ENCODE measurements around the gene ILK. TPM values are rescaled to one million over a fixed set of nuclear protein-coding genes. Genes with fewer than 3 reads are reported as not detected.

The ILK gene
- total and polyA plus RNA-seq, 2 donors (not counting 3 experiments of a cell fraction or from before 2014, with no cell fraction given): 221 to 296 TPM

DNA sequence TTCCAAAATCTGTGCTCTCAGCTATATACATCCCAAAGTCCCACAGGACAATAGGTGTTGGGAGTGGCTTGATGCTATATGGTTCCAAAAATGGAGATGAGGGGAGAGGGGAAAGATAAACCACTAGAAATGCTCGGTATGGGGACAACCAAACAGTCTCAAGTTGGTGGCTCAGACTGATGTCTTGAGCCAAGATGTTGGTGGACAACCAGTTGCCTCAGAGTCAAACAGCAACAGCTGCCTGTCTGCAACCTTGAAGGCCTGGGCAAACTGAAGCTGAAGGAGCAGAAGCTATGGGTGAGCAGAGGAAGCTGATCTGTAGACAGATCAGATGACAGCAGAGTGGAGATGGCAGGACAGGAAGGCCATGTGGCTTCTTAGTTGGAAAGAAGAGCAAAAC is 4.1 kb upstream of the ILK start:
- peaks cover 22 to 25% of the 10 kb centered on the region in 2 experiments for H3K36me3 ChIP-seq (ENCODE audit: control insufficient read depth in 2 of 2, extremely low read depth in 1 of 2, insufficient read depth in 2 of 2, low read length in 2 of 2)
- H3K9me3 ChIP-seq (replicated peaks; ENCODE audit: control insufficient read depth, insufficient read depth, low read length): no peaks in the 10 kb centered on the region
- no peak for DNase-seq (ENCODE audit: low read depth, low spot score)
- POLR2A ChIA-PET: no interaction called here
- H3K27ac ChIP-seq (ENCODE audit: insufficient read depth, low read depth, low read length): no peak overlapping the region
- H3K79me2 ChIP-seq (ENCODE audit: control insufficient read depth, insufficient read depth, low read length): peaks cover 56% of the 10 kb centered on the region
- no peak overlapping the region for H3K4me3 ChIP-seq (replicated peaks in 1 of 3; ENCODE audit: insufficient read depth in 1 of 3, low read depth in 1 of 3, low read length in 3 of 3)
- intact Hi-C loops (cut with micrococcal nuclease): no loop called here
- no peak overlapping the region for H3K4me2 ChIP-seq (ENCODE audit: insufficient read depth, low read length)
- H3K9me1 ChIP-seq (replicated peaks; ENCODE audit: control insufficient read depth, extremely low read depth, insufficient read depth, low read length): no peaks in the 10 kb centered on the region
- dilution Hi-C loops (cut with MboI; ENCODE audit: extremely low pct_ligation_motif_present, low sequenced_read_pairs): no loop called here
- peaks cover 11% of the 10 kb centered on the region for H3K4me1 ChIP-seq (ENCODE audit: control insufficient read depth, extremely low read depth, insufficient read depth, low read length)
- no peak overlapping the region for H2AFZ ChIP-seq (ENCODE audit: low read depth, low read length)
- TF ChIP-seq FOS (IDR thresholded peaks at IDR 0.05; ENCODE audit: borderline replicate concordance, insufficient read depth, low read length) (no peak), POLR2AphosphoS5 (IDR thresholded peaks at IDR 0.05; ENCODE audit: insufficient read depth, low read depth, low read length) (no peak), GATA2 (IDR thresholded peaks at IDR 0.05; ENCODE audit: insufficient read depth, insufficient read length, low read depth, low read length) (no peak), POLR2A (IDR thresholded peaks at IDR 0.05; ENCODE audit: low read depth, low read length) (no peak), EZH2 (IDR thresholded peaks at IDR 0.05; ENCODE audit: borderline replicate concordance, low read depth, low read length, severe bottlenecking) (no peak)
- TF ChIP-seq, protein P1, sequence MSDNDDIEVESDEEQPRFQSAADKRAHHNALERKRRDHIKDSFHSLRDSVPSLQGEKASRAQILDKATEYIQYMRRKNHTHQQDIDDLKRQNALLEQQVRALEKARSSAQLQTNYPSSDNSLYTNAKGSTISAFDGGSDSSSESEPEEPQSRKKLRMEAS (IDR thresholded peaks at IDR 0.05; ENCODE audit: insufficient read depth, insufficient read length): no peak
- no peaks in the 10 kb centered on the region for H3K27me3 ChIP-seq (ENCODE audit: control insufficient read depth in 2 of 2, insufficient read depth in 2 of 2, low read length in 2 of 2)
- CTCF ChIA-PET: interaction anchor here (1.5 kb wide), 1 partner anchor 68 kb away, joined by 4 read pairs; no protein-coding TSS in a partner anchor
- no peak overlapping the region for H3K9ac ChIP-seq (replicated peaks; ENCODE audit: extremely low read depth, insufficient read depth, low read length)
- no TSS peak for BruUV-seq (replicated peaks)
- no peak for FAIRE-seq
- H4K20me1 ChIP-seq (replicated peaks; ENCODE audit: control insufficient read depth, extremely low read depth, insufficient read depth, low read length): peaks cover 3% of the 10 kb centered on the region

DNA sequence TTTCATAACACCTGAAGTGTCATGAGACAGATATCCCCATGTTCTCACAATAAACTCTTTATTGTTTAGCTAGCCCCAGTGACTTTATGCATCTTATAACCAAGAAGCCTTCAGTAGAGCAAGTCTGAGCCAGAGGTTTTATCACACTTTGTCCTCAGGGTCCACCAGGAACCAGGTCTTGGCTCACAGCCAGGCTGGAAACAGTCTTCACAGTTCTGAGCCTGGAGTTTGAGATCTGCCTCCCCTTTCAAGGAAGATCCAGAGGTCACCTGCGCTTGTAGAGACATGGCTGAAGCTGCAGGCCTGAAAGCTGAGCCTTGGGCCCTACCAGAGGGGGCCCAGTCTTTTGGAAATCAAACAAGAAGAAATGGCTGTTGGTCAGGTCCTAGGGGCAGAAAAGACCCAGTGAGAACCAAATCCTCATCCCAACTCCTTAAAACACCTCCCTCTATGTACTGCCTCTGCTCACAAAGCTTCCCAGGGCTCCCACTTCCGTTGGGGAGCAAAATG is 3.6 kb upstream of the ILK start:
- Histone ChIP-seq H2AFZ (ENCODE audit: low read depth, low read length) (no peak overlapping the region), H3K27ac (ENCODE audit: insufficient read depth, low read depth, low read length) (no peak overlapping the region), H3K4me1 (ENCODE audit: control insufficient read depth, extremely low read depth, insufficient read depth, low read length) (peaks cover 14% of the 10 kb centered on the region), H3K4me3 (replicated peaks in 1 of 3; ENCODE audit: insufficient read depth in 1 of 3, low read depth in 1 of 3, low read length in 3 of 3) (no peak overlapping the region), H3K36me3 (ENCODE audit: control insufficient read depth in 2 of 2, extremely low read depth in 1 of 2, insufficient read depth in 2 of 2, low read length in 2 of 2) (peaks cover 22 to 23% of the 10 kb centered on the region in 2 experiments), H3K9ac (replicated peaks; ENCODE audit: extremely low read depth, insufficient read depth, low read length) (no peak overlapping the region), H3K4me2 (ENCODE audit: insufficient read depth, low read length) (no peak overlapping the region), H3K27me3 (ENCODE audit: control insufficient read depth in 2 of 2, insufficient read depth in 2 of 2, low read length in 2 of 2) (no peaks in the 10 kb centered on the region), H3K79me2 (ENCODE audit: control insufficient read depth, insufficient read depth, low read length) (peaks cover 61% of the 10 kb centered on the region), H3K9me1 (replicated peaks; ENCODE audit: control insufficient read depth, extremely low read depth, insufficient read depth, low read length) (no peaks in the 10 kb centered on the region), H3K9me3 (replicated peaks; ENCODE audit: control insufficient read depth, insufficient read depth, low read length) (no peaks in the 10 kb centered on the region), H4K20me1 (replicated peaks; ENCODE audit: control insufficient read depth, extremely low read depth, insufficient read depth, low read length) (peaks cover 3% of the 10 kb centered on the region)
- BruUV-seq (replicated peaks): no TSS peak
- FAIRE-seq (no peak), DNase-seq (ENCODE audit: low read depth, low spot score) (no peak)
- CTCF ChIA-PET: interaction anchor here (1.5 kb wide), 1 partner anchor 69 kb away, joined by 4 read pairs; no protein-coding TSS in a partner anchor
- TF ChIP-seq MYC (IDR thresholded peaks at IDR 0.05; ENCODE audit: low read depth, low read length): no peak
- no peak for TF ChIP-seq JUN (IDR thresholded peaks at IDR 0.05; ENCODE audit: borderline replicate concordance, insufficient read depth, insufficient read length, low read depth)
- TF ChIP-seq FOS (IDR thresholded peaks at IDR 0.05; ENCODE audit: borderline replicate concordance, insufficient read depth, low read length): no peak
- no peak for TF ChIP-seq POLR2AphosphoS5 (IDR thresholded peaks at IDR 0.05; ENCODE audit: insufficient read depth, low read depth, low read length)
- TF ChIP-seq, protein P1 (IDR thresholded peaks at IDR 0.05; ENCODE audit: insufficient read depth, insufficient read length): no peak
- TF ChIP-seq CTCF (IDR thresholded peaks at IDR 0.05; ENCODE audit: extremely low read depth in 1 of 2, insufficient read depth in 1 of 2, low read depth in 1 of 2, low read length in 2 of 2): no peak
- TF ChIP-seq GATA2 (IDR thresholded peaks at IDR 0.05; ENCODE audit: insufficient read depth, insufficient read length, low read depth, low read length): no peak
- TF ChIP-seq POLR2A (IDR thresholded peaks at IDR 0.05; ENCODE audit: low read depth, low read length): no peak
- TF ChIP-seq EZH2 (IDR thresholded peaks at IDR 0.05; ENCODE audit: borderline replicate concordance, low read depth, low read length, severe bottlenecking): no peak
- intact Hi-C loops (cut with micrococcal nuclease): no loop called here
- POLR2A ChIA-PET: no interaction called here
- dilution Hi-C loops (cut with MboI; ENCODE audit: extremely low pct_ligation_motif_present, low sequenced_read_pairs): no loop called here

All from endothelial cell of umbilical vein (primary cell).